Stimulated activated naive CD8-positive, alpha-beta T cell treated with anti-CD3 and anti-CD28 coated beads, Interleukin-15, Interleukin-2, amounts not matched to agents 100 U/mL and 50 U/mL, for 24 hours (primary cell): ENCODE results near the gene MIPEP.
"Not testable (repeated sequence)": the region's sequence is repeated elsewhere in the genome, so short reads cannot be mapped to it uniquely, and the experiment has no call there.

Source experiments
- ATAC-seq: fragments of 150-1000 bp; cut with Tn5 transposase; one replicate; pipeline ENCODE4 v1.10.0; 2021
- DNase-seq: peaks from one replicate; pipeline ENCODE4 v3.0.0; 2021

MIPEP gene

DNA sequence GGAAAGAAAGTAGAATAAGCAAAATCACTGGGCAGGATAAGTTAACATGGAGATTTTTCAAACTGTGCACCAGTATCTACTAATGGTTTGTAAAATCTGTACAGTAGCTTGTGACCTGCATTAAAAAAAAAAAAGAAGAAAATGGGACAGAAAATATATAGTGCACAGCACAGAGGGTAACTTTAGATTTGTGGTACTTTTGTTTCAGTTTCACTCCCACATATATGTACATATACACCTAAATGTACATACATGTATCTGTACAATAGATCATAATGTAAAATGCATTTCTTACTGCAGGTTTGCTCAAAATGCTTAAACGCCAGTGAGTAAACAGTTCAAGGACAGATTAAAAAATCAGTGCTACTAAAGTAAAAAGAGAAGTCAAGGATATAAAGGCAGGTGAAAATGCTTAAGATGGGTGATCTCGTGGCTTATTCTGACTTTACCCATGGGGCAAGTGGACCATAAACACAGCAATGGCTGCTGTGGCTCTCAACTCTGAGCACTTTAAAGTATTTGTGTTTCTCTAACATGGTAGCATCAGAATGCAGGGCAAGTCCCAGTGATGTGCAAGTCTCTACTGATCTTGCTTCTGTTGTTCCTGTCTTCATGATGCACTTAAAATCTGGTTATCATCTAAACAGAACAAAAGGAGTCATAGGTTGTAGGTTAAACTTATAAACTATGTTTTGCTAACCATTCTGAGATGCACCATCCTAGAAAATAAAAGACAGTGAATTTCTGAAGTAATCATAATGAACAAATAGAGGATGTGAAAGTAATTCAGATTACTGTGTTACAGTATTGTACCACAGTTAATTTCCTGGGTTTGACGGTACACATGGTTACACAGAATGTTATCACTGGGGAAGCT lies 112.3 kb downstream of the MIPEP start:
- ATAC-seq (no peak), DNase-seq (no peak)

GRCh38 chr13:23772717-23773116 lies 116.5 kb downstream of the MIPEP start:
- DNase-seq (no peak), ATAC-seq (no peak)

GRCh38 chr13:23771956-23772355 lies 117.2 kb downstream of the MIPEP start:
- DNase-seq (no peak), ATAC-seq (no peak)

- no peak for ATAC-seq
- no peak for DNase-seq
Observed at GRCh38 chr13:23771552-23771951, 117.6 kb downstream of the MIPEP start.

GRCh38 chr13:23770973-23771372 lies 118.2 kb downstream of the MIPEP start:
- ATAC-seq (no peak), DNase-seq (no peak)

DNA sequence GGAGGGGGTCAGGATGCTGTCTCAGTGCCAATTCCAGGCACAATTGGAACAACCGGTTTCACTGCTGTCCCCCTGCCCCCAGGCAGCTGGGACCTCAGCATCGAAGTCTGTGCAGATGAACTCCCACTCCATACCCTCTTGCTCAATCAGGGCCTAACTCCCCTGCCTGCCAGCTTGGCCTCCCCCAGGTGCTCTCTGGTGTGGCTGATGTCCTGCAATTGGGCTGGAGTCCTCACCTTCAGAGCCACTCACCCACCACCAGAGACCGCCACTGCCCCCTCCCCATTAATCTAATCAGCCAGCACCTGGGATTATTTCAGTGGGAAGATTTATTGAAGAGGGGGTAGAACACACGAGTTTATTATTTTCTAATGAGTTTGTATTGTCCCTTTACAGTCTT lies 118.8 kb downstream of the MIPEP start:
- no peak for DNase-seq
- no peak for ATAC-seq

GRCh38 chr13:23769401-23769800 lies 119.8 kb downstream of the MIPEP start:
- DNase-seq (no peak), ATAC-seq (no peak)

DNA sequence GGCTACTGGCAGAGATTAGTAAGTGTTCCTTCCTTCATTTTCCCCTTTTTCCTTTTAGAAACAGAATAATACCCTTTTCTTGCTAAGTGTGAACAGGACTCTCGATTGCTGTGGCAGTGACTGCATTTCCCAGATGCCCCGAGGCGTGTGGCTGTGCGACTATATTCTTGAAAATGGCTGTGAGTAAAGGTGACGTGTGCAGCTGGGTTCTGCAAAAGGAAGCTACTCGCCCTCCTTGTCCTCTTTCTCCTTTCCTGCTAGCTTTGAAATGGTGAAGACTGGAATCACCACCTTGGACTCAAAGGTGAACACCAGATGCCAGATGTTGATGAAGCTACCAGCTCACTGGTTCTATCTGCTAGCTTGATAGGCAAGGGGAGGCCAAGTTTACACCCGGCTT lies 121.4 kb downstream of the MIPEP start:
- no peak for ATAC-seq
- DNase-seq: no peak

DNA sequence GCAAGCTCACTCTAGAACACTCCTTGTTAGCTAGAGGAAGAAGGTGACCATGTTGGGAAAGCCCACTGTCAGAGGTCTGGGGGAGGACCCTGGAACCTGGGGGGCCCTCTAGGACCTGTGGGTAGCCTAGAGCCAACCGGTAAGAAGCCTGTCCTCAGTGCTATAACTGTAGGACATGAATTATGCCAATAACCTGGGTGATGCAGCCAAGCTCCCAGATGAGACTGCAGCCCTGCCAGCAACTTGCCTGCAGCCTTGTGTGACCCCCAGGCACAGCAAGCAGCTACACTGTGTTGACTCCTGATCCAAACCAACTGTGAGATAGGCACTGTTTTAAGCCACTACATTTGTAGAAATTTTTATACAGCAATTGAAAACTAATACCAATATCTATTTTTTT lies 122.3 kb downstream of the MIPEP start:
- no peak for ATAC-seq
- DNase-seq: no peak

DNA sequence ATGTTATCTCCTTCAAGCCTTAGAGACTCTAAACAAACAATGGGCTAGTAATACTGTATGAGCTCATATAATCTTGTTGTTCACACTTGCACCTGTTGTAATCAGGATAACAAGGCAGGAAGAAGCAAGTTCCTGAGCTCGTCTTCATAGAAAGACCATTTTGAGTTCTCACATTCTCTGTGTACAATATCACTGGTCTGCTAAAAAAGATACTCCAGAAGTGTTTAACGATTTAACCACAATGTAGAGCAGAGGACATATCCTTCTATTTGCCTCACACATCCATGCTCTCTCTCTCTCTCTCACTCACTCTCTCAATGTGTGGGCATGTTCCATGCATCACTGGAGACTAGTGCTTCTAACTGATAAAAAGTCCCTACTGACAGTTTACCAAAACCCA lies 122.9 kb downstream of the MIPEP start:
- DNase-seq (no peak), ATAC-seq (no peak)

DNA sequence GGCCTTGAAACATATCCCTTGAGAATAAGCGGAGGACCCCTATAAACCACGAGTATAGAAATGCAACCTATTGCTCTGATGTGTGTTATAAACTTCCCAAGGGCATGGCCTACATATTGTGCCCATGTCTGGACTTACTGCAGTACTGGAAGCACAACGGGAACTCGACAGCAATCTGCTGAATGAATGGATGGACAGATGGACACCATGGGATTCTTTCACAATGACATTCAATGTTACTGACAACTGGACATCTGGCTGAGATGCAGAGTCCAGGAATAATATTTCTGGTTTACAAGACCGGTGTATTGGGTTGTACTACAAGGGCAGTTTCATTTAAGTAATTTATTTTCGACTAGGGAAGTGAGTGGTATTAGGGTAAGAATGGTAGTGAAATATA lies 123.7 kb downstream of the MIPEP start:
- DNase-seq (no peak), ATAC-seq (no peak)

DNA sequence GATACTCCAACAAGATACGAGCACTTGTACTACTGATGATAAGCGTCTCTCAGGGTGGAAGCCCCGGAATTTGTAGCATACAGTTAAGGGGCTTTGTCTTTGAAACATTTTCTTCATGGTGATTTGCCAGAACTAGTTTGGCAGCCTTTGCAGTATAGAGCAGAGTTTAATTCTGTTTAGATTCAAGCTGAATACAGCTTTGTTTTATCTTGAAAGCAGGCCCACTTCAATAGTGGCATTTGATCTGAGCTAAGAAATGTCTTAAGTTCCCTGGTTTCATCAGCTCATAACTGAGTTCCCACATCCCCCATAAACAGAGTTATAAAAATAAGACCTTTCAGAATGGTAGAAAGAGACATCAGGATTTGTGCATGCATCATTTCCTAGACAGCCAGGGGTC lies 125.9 kb downstream of the MIPEP start:
- DNase-seq (no peak), ATAC-seq (no peak)

GRCh38 chr13:23761760-23762159 lies 127.4 kb downstream of the MIPEP start:
- not testable (repeated sequence) for DNase-seq, ATAC-seq

- no peak for DNase-seq
Observed at GRCh38 chr13:23760000-23760399, 129.2 kb downstream of the MIPEP start.

GRCh38 chr13:23758798-23759527 lies 130.2 kb downstream of the MIPEP start:
- no peak for ATAC-seq

More at GRCh38 chr13:23760000-23760399, 129.2 kb downstream of the MIPEP start:
- no peak for ATAC-seq

GRCh38 chr13:23754997-23755396 lies 134.2 kb downstream of the MIPEP start:
- ATAC-seq: no peak
- DNase-seq: no peak

More at GRCh38 chr13:23758798-23759527, 130.2 kb downstream of the MIPEP start:
- no peak for DNase-seq

DNA sequence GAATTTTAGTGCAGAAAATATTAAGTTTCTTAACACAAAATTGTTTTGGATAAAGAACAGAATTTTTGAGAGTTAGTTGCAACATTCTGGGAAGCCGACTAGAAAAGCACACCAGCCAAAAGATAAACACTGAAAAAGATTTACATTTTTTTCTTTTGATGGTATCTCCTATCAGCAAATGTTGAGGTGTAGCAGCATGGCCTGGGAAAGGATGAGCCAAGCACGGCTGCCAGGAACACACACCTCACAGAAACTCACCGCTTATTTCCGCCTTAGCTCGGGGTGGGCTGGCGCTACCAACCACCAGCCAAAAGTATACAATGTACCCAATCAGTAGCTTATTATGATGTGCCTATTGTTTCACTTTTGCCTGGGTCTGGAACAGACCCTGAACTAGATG lies 134.7 kb downstream of the MIPEP start:
- DNase-seq (no peak), ATAC-seq (no peak)

DNA sequence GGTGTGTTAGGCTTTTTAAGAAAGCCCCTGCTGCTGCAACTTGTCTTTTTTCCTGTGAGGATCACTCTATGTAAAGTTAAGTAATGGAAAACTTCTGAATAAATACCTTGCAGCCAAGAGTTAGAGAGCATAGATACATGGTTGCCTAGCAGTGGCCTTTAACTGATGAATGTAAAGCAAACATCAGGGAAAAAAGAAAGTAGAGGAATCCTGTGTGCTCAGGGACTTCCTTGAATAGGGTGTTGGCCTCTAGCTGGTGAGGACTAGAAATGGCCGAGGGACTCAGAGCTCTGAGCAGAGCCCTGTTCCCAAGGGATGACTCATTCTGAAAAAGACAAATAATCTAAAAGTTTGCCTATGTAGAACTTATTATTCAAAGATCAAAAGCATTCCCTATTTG lies 135.7 kb downstream of the MIPEP start:
- ATAC-seq (no peak), DNase-seq (no peak)

DNA sequence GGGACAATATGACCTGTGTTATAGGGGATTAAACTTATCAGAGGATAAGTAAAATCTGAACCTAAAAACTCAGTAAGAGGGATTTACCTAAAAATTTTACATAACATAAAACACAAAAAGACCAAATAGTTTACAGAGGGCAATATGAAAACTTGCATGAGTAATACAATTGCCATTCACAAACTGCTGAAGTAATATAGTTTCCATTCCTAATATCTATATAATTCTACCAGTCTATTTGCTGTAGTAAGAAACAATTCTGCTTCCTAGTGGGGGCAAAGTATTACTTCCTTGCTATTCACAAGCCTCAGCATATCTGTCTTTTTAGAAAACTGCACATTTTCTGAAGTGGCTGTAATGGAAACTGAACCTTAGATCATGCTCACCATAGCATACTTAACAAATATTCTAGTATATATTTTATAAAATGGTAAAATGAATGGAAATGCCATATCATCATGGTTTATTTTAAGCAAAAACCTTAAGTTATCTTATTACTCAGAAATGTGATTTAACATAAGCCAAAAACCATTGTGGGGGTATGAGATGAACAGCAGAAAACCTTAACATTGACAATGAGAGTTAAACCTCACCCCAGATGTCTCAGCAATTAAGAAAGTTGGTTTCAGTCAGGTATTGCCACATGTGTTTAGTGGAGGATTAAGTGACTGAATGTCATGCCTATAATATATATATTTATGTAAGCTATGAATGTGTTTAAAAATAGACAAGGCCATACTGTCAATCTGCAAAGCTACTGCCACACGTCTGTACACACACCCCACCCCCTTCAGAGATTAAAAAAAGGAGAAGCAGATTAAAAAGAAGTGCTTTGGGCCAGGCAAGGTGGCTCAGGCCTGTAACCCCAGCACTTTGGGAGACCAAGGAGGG lies 136.8 kb downstream of the MIPEP start:
- peak; percentile 82 for ATAC-seq
- DNase-seq: no peak

DNA sequence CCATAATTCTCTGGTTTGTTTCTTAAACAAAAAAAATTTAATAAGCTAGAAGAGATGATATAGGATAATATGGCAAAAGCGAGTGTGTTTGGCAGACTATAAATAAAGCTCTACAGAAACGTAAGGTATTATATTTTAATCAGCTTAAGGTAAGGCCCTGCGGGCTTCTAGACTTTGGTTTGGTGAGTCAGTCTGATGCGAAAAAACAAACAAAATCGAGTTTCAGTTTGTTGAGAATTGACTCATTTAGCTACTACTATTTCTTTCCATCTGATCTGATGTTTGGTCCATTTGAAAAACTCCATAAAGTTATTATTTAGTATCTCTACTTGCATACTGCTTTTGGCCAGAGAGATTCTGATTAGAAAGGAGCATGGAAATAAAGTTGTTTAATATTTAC lies 138.0 kb downstream of the MIPEP start:
- no peak for DNase-seq
- ATAC-seq: peak; percentile 40

DNA sequence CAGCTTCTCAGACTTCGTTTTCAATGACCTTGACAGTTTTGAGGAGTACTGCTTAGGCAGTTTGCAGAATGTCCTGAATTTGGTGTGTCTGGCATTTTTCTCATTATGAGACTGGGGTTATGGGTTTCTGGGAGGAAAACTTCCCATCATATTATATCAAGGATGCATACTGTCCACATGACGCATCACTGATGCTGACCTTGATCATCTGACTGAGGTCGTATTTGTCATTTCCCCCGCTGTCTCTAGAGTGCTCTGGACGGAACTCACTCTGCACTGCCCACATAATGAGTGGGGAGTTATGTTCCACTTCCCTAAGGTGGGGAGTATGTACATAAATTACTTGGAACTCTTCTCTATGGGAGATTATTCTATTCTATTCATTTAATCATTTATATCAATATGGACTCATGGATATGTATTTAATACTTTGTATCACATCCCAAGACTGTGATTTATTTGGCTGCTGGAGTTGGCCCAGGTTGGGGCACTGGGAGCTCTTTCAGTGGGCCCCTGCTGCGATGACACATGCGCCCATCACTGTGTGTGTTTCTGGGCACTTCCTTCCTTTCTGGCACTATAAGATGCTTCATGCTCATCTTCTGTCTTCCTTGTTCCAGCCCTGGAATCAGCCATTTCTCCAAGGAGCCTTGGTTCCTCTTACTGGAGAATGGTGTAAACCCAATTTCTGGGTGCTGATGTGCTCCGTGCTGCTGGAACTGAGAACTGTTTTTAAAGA lies 138.6 kb downstream of the MIPEP start:
- DNase-seq (no peak), ATAC-seq (peak; percentile 37)
